Transverse colon (tissue), 4 donors: Measurements from ENCODE around the gene GALNT17. TPM values are rescaled to one million over a fixed set of nuclear protein-coding genes. Genes with fewer than 3 reads are reported as not detected.
"Not testable (repeated sequence)": the region's sequence is repeated elsewhere in the genome, so short reads cannot be mapped to it uniquely, and the experiment has no call there.

Experiments
- DNase-seq: peaks from one replicate; pipeline ENCODE4 v3.0.0-alpha.2; 2019
- H3K27ac ChIP-seq, 4 donors: fragments of 200-600 bp; sonication (generic); 2 replicates each; pipeline ENCODE4 v1.5.1; 2016 to 2018; ENCODE audit warnings: inconsistent platforms in 4 of 4
- H3K27me3 ChIP-seq: fragments of 200-600 bp; sonication (generic); 2 replicates; pipeline ENCODE4 v1.5.1; 2017; ENCODE audit warnings: inconsistent platforms
- H3K36me3 ChIP-seq, 4 donors: fragments of 200-600 bp; sonication (generic); 2 replicates each; pipeline ENCODE4 v1.5.1; 2017 to 2019; ENCODE audit warnings: inconsistent platforms in 4 of 4
- H3K4me1 ChIP-seq, 4 donors: fragments of 200-600 bp; sonication (generic); 2 replicates each; pipeline ENCODE4 v1.5.1; 2017 to 2020; ENCODE audit warnings: inconsistent platforms in 4 of 4
- H3K4me3 ChIP-seq, 4 donors: fragments of 200-600 bp; sonication (generic); 1 replicate in 1 of 4; 2 replicates in 3 of 4; pipeline versions ENCODE4 v1.5.1 to v1.6.1; 2017 to 2019; ENCODE audit warnings: inconsistent platforms in 4 of 4
- H3K9me3 ChIP-seq, 2 donors: fragments of 200-600 bp; sonication (generic); 2 replicates each; pipeline ENCODE4 v1.5.1; 2017 to 2019; ENCODE audit warnings: inconsistent platforms in 2 of 2
- CTCF ChIP-seq, 5 experiments: fragments of 200-600 bp in 3 of 5; fragments of 450-650 bp in 2 of 5; sonication (generic) in 3 of 5; IDR thresholded peaks; 1 replicate in 2 of 5; 2 replicates in 3 of 5; pipeline ENCODE4 v1.5.1; 2016 to 2017; ENCODE audit warnings: antibody characterized with exemption in 5 of 5, inconsistent platforms in 3 of 5, mild to moderate bottlenecking in 2 of 5, moderate library complexity in 1 of 5
- EP300 ChIP-seq: sonication (generic); formaldehyde crosslinking; IDR thresholded peaks from one replicate; pipeline ENCODE4 v1.6.1; 2017; ENCODE audit warnings: antibody characterized with exemption, low read depth
- POLR2A ChIP-seq: fragments of 450-650 bp; IDR thresholded peaks from one replicate; pipeline ENCODE4 v1.6.1; 2016; ENCODE audit warnings: antibody characterized with exemption, mild to moderate bottlenecking, moderate library complexity
- POLR2AphosphoS5 ChIP-seq, 3 donors: sonication (generic); formaldehyde crosslinking; IDR thresholded peaks; one replicate each; pipeline ENCODE4 v1.6.1; 2016; ENCODE audit warnings: antibody characterized with exemption in 3 of 3
- WGBS, 2 donors: methylation state at CpG; one replicate each; pipeline ENCODE4 v1.1.5; 2018; ENCODE audit warnings: low coverage in 1 of 2; 5-methylcytosine and 5-hydroxymethylcytosine counted together
- in situ Hi-C, 4 donors: fragments of 200-750 bp; cut with MboI; loops; one replicate each; pipeline versions ENCODE4 v1.15.0 to v1.15.1; 2017; ENCODE audit warnings: low sequenced_read_pairs in 3 of 4, low pct_ligation_motif_present in 1 of 4, low pct_unique_long_range_greater_than_20kb in 1 of 4
- intact Hi-C: fragments of 100-400 bp; cut with DNase I; formaldehyde crosslinking; loops from one replicate; pipeline ENCODE4 v1.15.1; 2023; ENCODE audit warnings: low total_unique reads
- total RNA-seq, 4 donors: library from RNA; depleted of rRNA; stranded (reverse); fragments of >200 nt; gene quantifications; one replicate each; pipeline ENCODE4 v1.1.0, GENCODE V29; 2016

GALNT17 gene
- total RNA-seq, 4 donors from 2014 or later: 2.6 to 6.6 (median 5.7) TPM

- Histone ChIP-seq H3K36me3 (no peaks in the 10 kb centered on the region), H3K27me3 (no peaks in the 10 kb centered on the region), H3K9me3 (no peaks in the 10 kb centered on the region), H3K4me3 (no peak overlapping the region), H3K27ac (no peak overlapping the region), H3K4me1 (no peaks in the 10 kb centered on the region)
- WGBS, 2 donors: 67 to 68% methylated on average over 3 of the region's 3 CpGs
- in situ Hi-C loops: no loop called here
- intact Hi-C loops: no loop called here
- DNase-seq: no peak
- TF ChIP-seq EP300 (no peak), POLR2A (no peak), CTCF (IDR thresholded peaks at IDR 0.05) (no peak), POLR2AphosphoS5 (IDR thresholded peaks at IDR 0.05) (no peak)
Measured at GRCh38 chr7:71208881-71209280, 76.9 kb downstream of the GALNT17 start.

DNA sequence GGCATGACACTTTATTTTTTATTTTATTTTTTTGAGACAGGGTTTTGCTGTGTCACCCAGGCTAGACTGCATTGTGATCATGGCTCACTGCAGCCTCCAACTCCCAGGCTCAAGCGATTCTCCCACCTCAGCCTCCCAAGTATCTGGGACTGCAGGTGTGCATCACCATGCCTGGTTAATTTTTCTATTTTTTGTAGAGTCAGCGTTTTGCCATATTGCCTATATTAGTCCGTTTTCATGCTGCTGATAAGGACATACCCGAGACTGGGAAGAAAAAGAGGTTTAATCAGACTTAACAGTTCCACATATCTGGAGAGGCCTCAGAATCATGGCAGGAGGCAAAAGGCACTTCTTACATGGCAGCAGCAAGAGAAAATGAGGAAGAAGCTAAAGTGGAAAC, 77.5 kb downstream of the GALNT17 start:
- H3K27ac ChIP-seq, H3K36me3 ChIP-seq, DNase-seq, in situ Hi-C loops, H3K4me1 ChIP-seq, H3K27me3 ChIP-seq, H3K4me3 ChIP-seq, intact Hi-C loops, H3K9me3 ChIP-seq: not testable (repeated sequence)
- 77 to 78% methylated on average over 4 of the region's 4 CpGs for WGBS, 2 donors

DNA sequence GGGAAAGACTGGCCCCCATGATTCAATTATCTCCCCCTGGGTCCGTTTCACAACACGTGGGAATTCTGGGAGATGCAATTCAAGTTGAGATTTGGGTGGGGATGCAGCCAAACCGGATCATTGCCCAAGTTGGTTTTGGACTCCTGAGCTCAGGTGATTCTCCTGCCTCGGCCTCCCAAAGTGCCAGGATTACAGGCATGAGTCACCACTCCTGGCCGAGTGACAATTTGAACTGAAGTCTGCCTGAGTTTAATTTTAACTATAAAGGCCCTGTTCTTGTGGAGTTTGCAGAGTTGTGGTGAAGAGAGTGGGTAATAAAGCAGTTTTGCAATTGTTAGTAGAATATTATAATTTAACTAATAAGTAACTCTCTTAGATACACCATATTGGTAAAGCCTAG, 78.3 kb downstream of the GALNT17 start:
- no peak for DNase-seq
- no peaks in the 10 kb centered on the region for H3K9me3 ChIP-seq
- H3K27ac ChIP-seq: no peak overlapping the region
- WGBS, 2 donors: 59 to 74% methylated on average over 3 to 5 of the region's 5 CpGs
- intact Hi-C loops (no loop called here), in situ Hi-C loops (no loop called here)
- no peaks in the 10 kb centered on the region for H3K27me3 ChIP-seq
- H3K4me1 ChIP-seq: no peaks in the 10 kb centered on the region
- no peaks in the 10 kb centered on the region for H3K36me3 ChIP-seq
- H3K4me3 ChIP-seq: no peak overlapping the region
- no peak for TF ChIP-seq POLR2AphosphoS5 (IDR thresholded peaks at IDR 0.05)
- no peak for TF ChIP-seq EP300
- no peak for TF ChIP-seq CTCF (IDR thresholded peaks at IDR 0.05)
- no peak for TF ChIP-seq POLR2A

GRCh38 chr7:71212433-71212832, 80.5 kb downstream of the GALNT17 start:
- in situ Hi-C loops, intact Hi-C loops, H3K9me3 ChIP-seq, H3K27ac ChIP-seq, H3K27me3 ChIP-seq, H3K4me1 ChIP-seq, H3K36me3 ChIP-seq, H3K4me3 ChIP-seq, DNase-seq: not testable (repeated sequence)
- WGBS, 2 donors: 83% methylated on average over 4 of the region's 4 CpGs; no CpG with 5 or more reads in 1 of the 2 donors

DNA sequence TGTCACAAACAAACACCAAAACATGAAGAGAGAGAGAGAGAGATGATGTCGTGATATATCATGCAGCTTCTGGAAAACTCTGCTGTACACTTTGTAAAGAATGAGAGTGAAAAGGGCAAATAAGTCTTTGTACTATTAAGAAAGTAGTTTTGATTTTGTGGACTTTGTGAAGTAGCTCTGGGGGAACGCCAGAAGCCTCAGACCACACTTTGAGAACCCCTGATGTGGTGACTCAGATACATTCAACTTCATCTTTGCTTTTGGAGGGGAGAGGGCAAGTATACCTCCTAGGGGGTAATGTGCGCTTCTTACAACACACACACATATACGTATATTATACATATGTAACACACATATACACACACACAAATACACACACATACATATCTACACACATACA, 84.3 kb downstream of the GALNT17 start:
- H3K36me3 ChIP-seq: no peaks in the 10 kb centered on the region
- H3K4me3 ChIP-seq: no peak overlapping the region
- WGBS, 2 donors: 83 to 100% methylated on average over 2 to 4 of the region's 4 CpGs
- H3K27ac ChIP-seq: no peak overlapping the region
- TF ChIP-seq CTCF (IDR thresholded peaks at IDR 0.05) (no peak), POLR2AphosphoS5 (IDR thresholded peaks at IDR 0.05) (no peak), EP300 (no peak), POLR2A (no peak)
- H3K27me3 ChIP-seq: no peaks in the 10 kb centered on the region
- peaks cover 0 to 4% of the 10 kb centered on the region in 2 donors for H3K9me3 ChIP-seq
- in situ Hi-C loops (no loop called here), intact Hi-C loops (no loop called here)
- H3K4me1 ChIP-seq: no peaks in the 10 kb centered on the region
- no peak for DNase-seq
